Activated CD4-positive, alpha-beta T cell treated with anti-CD3 and anti-CD28 coated beads, Interleukin-2, amount 10 ng/mL, durations not matched to agents 7 days and 5 days (primary cell): Measurements from ENCODE around the gene KCTD4. TPM values are rescaled to one million over a fixed set of nuclear protein-coding genes. Genes with fewer than 3 reads are reported as not detected.
"Not testable (repeated sequence)": the region's sequence is repeated elsewhere in the genome, so short reads cannot be mapped to it uniquely, and the experiment has no call there.

Source experiments
- CTCF ChIA-PET: fragments of 350-600 bp; sonication (Branson Sonifier 250); formaldehyde crosslinking; loops from one replicate; lab custom pipeline; 2021; ENCODE audit warnings: antibody characterized with exemption; lab: Charles Lee
- POLR2A ChIA-PET: fragments of 350-600 bp; sonication (Branson Sonifier 250); formaldehyde crosslinking; loops from one replicate; lab custom pipeline; 2021; ENCODE audit warnings: antibody characterized with exemption; lab: Charles Lee
- DNase-seq: peaks from one replicate; pipeline ENCODE4 v3.0.0-alpha.2; 2020
- H3K27ac Mint-ChIP-seq: one replicate; pipeline ENCODE4 v1.8.0; 2021; ENCODE audit warnings: mild to moderate bottlenecking, moderate library complexity, mixed read lengths
- H3K27me3 Mint-ChIP-seq: one replicate; pipeline ENCODE4 v1.8.0; 2021; ENCODE audit warnings: mixed read lengths
- H3K36me3 Mint-ChIP-seq: one replicate; pipeline ENCODE4 v1.8.0; 2021; ENCODE audit warnings: low read depth, mixed read lengths
- H3K4me1 Mint-ChIP-seq: one replicate; pipeline ENCODE4 v1.8.0; 2021; ENCODE audit warnings: mixed read lengths
- H3K4me3 Mint-ChIP-seq: one replicate; pipeline ENCODE4 v1.8.0; 2021; ENCODE audit warnings: mild to moderate bottlenecking, moderate library complexity, mixed read lengths
- H3K9me3 Mint-ChIP-seq: one replicate; pipeline ENCODE4 v1.8.0; 2021; ENCODE audit warnings: mixed read lengths
- total RNA-seq, 2 experiments: library from RNA; stranded (reverse); gene quantifications; one replicate each; pipeline ENCODE4 v1.2.3, GENCODE V29; 2021

Gene KCTD4
- total RNA-seq, 2 experiments from 2014 or later: not detected

DNA sequence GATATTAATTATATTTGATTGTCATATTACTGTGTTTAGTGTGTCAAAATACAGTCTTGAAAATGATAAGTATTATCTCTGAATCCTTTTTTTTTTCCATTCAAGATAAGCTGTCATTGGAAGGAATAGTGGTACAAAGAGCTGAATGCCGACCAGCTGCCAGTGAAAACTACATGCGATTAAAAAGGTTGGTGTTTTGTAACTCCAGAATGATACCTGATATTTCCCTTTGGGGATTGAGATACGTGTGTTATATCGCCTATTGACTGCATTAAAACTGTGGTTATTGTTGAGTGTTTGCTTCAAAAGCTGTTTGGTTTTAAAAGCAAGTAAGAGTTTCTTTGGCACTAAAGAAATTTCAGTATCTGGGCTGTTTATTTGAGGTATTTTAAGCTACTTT lies 6.5 kb upstream of the KCTD4 start:
- Mint-ChIP-seq H3K27me3 (no peaks in the 10 kb centered on the region), H3K4me3 (no peak overlapping the region), H3K4me1 (peaks cover 4% of the 10 kb centered on the region), H3K36me3 (peaks cover 25% of the 10 kb centered on the region), H3K9me3 (no peaks in the 10 kb centered on the region), H3K27ac (no peak overlapping the region)
- no peak for DNase-seq
- ChIA-PET CTCF (interaction anchor here (0.5 to 1.4 kb wide), 2 partner anchors 8 to 21 kb away, joined by 3 read pairs; no protein-coding TSS in a partner anchor), POLR2A (no interaction called here)

DNA sequence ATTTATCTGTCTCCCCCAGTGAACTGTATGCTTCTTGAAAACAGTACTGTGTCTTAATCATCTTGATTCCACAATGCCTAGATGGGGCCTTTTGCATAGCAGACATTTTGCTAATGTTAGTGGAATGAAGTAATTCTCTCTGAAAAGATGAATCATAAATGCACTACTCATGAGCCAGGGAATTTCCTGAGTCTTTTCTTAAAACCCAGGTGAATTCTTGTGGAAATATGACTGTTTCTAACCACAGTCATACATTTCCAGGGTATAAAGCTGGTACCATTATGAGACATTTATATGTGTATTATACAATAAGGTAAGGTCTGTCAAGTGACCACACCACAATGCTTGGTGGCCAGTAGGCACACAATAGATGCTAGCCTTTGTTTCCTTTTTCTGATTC lies 5.5 kb upstream of the KCTD4 start:
- H3K27ac Mint-ChIP-seq: no peak overlapping the region
- H3K36me3 Mint-ChIP-seq: peaks cover 28% of the 10 kb centered on the region
- CTCF ChIA-PET: no interaction called here

GRCh38 chr13:45205124-45205523 lies 4.3 kb upstream of the KCTD4 start:
- POLR2A ChIA-PET: no interaction called here
- Mint-ChIP-seq H3K9me3 (no peaks in the 10 kb centered on the region), H3K36me3 (peaks cover 19% of the 10 kb centered on the region), H3K27me3 (no peaks in the 10 kb centered on the region), H3K4me1 (peaks cover 4% of the 10 kb centered on the region), H3K27ac (no peak overlapping the region), H3K4me3 (no peak overlapping the region)
- CTCF ChIA-PET: interaction anchor here (0.6 to 1.0 kb wide), 3 partner anchors 21 to 1246 kb away, joined by 3 read pairs; no protein-coding TSS in a partner anchor
- DNase-seq: no peak

More for the DNA sequence above, 5.5 kb upstream of the KCTD4 start:
- POLR2A ChIA-PET: no interaction called here
- Mint-ChIP-seq H3K4me1 (peaks cover 4% of the 10 kb centered on the region), H3K9me3 (no peaks in the 10 kb centered on the region), H3K27me3 (no peaks in the 10 kb centered on the region), H3K4me3 (no peak overlapping the region)
- DNase-seq: no peak

DNA sequence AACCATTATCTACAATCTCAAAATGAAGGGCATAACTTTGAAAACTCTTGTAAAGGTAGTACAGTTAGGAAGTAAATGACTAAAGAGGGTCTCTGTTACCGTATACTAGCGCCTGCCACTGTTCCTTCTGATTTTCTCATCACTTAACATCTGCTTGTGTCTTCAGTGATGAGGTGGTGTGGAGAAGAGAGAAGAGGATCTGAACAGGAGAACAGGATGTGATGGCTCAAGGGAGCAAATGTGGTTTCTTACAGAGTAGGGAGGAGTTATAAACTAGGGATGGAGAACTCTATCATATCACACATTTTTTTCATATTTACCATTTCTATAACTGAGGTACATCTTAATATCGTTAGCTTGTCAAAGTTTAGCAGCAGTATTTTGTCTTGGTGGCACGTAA lies 1.1 kb downstream of the KCTD4 start:
- CTCF ChIA-PET: interaction anchor here (1.0 kb wide), 1 partner anchor 8 kb away, joined by 3 read pairs; no protein-coding TSS in a partner anchor
- Mint-ChIP-seq H3K4me3 (no peak overlapping the region), H3K9me3 (no peaks in the 10 kb centered on the region), H3K27ac (no peak overlapping the region), H3K4me1 (peaks cover 12% of the 10 kb centered on the region), H3K27me3 (no peaks in the 10 kb centered on the region), H3K36me3 (peaks cover 6% of the 10 kb centered on the region)
- DNase-seq: no peak
- POLR2A ChIA-PET: no interaction called here

- Mint-ChIP-seq H3K36me3 (peaks cover 6% of the 10 kb centered on the region), H3K9me3 (no peaks in the 10 kb centered on the region), H3K4me1 (peaks cover 11% of the 10 kb centered on the region), H3K27me3 (no peaks in the 10 kb centered on the region), H3K4me3 (no peak overlapping the region), H3K27ac (no peak overlapping the region)
- no peak for DNase-seq
- POLR2A ChIA-PET: no interaction called here
- CTCF ChIA-PET: interaction anchor here (0.6 to 1.0 kb wide), 2 partner anchors 9 to 154 kb away, joined by 3 read pairs; no protein-coding TSS in a partner anchor
Observed at GRCh38 chr13:45198924-45199323, 1.9 kb downstream of the KCTD4 start.

- H3K27ac Mint-ChIP-seq: no peak overlapping the region
- ChIA-PET POLR2A (no interaction called here), CTCF (interaction anchor here (1.0 kb wide), 1 partner anchor 16 kb away, joined by 4 read pairs; no protein-coding TSS in a partner anchor)
- no peaks in the 10 kb centered on the region for H3K9me3 Mint-ChIP-seq
- H3K4me1 Mint-ChIP-seq: peaks cover 11% of the 10 kb centered on the region
- H3K36me3 Mint-ChIP-seq: peaks cover 6% of the 10 kb centered on the region
- no peak overlapping the region for H3K4me3 Mint-ChIP-seq
- no peaks in the 10 kb centered on the region for H3K27me3 Mint-ChIP-seq
- DNase-seq: no peak
Observed at GRCh38 chr13:45198041-45198440, 2.8 kb downstream of the KCTD4 start.

GRCh38 chr13:45196622-45197021 lies 4.2 kb downstream of the KCTD4 start:
- Mint-ChIP-seq H3K4me3 (no peak overlapping the region), H3K36me3 (peaks cover 4% of the 10 kb centered on the region), H3K9me3 (no peaks in the 10 kb centered on the region), H3K27me3 (no peaks in the 10 kb centered on the region), H3K27ac (no peak overlapping the region), H3K4me1 (peaks cover 11% of the 10 kb centered on the region)
- POLR2A ChIA-PET: interaction anchor here (0.5 kb wide), 1 partner anchor 141 kb away, joined by 3 read pairs; no protein-coding TSS in a partner anchor
- CTCF ChIA-PET: no interaction called here
- no peak for DNase-seq

DNA sequence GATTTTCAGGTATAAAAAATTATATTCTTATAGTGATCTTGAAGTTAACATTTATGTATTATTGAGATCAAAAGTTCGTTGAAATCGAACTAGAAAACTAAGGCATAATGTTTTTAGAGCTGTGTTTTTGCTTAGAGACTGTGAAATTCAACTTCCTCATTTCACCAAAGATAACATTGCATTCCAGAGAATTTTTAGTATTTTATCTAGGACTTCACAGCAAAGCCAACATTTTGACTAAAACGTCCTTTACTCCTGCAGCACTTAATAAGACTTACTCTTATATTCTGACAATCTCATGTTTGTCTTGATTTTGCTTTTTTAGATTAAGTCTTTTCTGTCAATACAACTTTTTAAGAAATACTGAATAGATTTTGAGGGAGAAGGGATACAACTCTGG lies 4.7 kb downstream of the KCTD4 start:
- ChIA-PET POLR2A (no interaction called here), CTCF (no interaction called here)
- Mint-ChIP-seq H3K36me3 (peaks cover 2% of the 10 kb centered on the region), H3K27me3 (no peaks in the 10 kb centered on the region), H3K27ac (no peak overlapping the region), H3K9me3 (no peaks in the 10 kb centered on the region), H3K4me3 (no peak overlapping the region), H3K4me1 (peaks cover 11% of the 10 kb centered on the region)
- DNase-seq: no peak

DNA sequence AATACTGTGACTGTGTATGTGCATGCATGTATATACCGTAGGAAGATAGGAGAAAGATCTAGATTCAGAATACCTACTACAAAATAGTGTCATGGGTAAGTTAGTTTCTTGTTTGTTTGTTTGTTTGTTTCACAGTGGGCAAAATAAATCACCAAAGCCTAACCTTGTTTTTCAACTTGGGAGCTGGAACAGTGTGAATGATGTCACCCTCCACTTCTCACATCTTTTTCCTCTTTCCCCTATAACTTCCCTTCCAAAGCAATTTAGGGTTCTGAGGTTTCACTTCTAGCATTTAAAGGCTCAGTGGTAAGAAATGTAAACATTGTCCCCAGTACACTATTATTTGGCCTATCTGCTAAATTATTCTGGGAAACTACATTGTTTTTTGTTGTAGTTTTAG lies 5.4 kb downstream of the KCTD4 start:
- Mint-ChIP-seq H3K27me3 (no peaks in the 10 kb centered on the region), H3K4me1 (peaks cover 11% of the 10 kb centered on the region), H3K27ac (no peak overlapping the region), H3K4me3 (no peak overlapping the region), H3K9me3 (no peaks in the 10 kb centered on the region), H3K36me3 (peaks cover 2% of the 10 kb centered on the region)
- ChIA-PET CTCF (no interaction called here), POLR2A (no interaction called here)
- DNase-seq: no peak

DNA sequence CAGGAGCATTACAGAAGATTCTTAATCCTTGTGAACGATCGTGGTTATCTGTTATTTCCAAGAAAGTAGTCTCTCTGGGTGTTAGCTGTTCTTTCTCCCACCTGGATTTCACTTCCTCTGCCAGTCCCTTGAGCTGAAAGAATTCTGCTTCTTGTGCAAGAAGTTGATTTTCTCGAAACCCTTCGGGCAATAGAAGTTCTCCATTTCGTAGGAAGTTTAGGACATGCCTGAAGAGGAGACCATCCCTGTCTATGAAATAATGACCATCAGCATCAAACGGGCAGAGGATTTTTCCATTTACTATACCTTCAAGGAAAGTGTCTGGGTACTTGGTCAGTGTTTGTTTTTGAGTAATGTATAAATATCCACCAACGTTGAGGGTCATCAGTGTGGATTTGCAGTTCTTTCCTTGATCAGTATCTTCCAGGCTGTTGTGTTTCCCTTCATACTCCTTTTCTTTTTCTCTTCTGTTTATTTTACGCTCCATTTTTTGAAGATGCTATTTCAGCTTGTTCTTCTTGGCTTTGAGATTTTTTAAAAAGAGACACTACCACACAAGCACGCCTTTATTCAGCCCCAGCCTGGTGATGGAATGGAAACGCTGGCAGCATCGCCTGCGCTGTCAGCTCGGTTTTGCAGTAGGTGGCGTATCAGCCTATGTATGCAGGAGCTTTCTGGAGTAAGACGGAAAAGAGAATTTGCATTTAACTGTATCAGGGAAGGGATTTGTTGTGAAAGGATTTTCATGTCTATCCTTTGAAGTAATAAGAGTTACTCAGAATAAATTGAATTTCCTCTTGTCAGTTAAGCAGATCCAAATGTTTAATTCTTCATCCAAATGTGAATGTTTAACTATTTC lies 6.5 kb downstream of the KCTD4 start:
- H3K36me3 Mint-ChIP-seq: peaks cover 2% of the 10 kb centered on the region
- H3K27me3 Mint-ChIP-seq: no peaks in the 10 kb centered on the region
- no peak for DNase-seq
- H3K4me3 Mint-ChIP-seq: no peak overlapping the region
- ChIA-PET POLR2A (no interaction called here), CTCF (no interaction called here)
- H3K9me3 Mint-ChIP-seq: no peaks in the 10 kb centered on the region
- H3K4me1 Mint-ChIP-seq: peaks cover 9% of the 10 kb centered on the region
- H3K27ac Mint-ChIP-seq: no peak overlapping the region

DNA sequence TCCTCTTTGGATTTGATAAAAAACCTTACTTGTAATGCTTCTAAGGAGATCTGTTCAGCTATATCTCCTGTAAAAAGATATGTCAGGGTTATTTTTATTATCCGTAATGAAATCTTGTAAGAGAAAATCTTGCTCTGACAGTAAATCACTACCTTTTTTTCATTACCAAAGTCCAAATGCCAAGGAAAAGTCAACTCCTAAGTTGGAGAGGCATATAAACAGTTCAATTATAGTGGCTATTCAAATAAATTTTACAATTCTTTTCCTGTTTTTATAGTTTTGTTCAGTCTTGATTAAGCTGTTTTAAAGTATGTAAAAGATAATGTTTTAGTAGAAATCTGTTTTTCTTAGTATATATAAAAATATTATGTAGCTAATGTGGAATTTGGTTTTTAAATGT lies 9.0 kb downstream of the KCTD4 start:
- H3K36me3 Mint-ChIP-seq: peaks cover 8% of the 10 kb centered on the region
- peaks cover 8% of the 10 kb centered on the region for H3K4me1 Mint-ChIP-seq
- H3K9me3 Mint-ChIP-seq: no peaks in the 10 kb centered on the region
- ChIA-PET CTCF (no interaction called here), POLR2A (no interaction called here)
- no peaks in the 10 kb centered on the region for H3K27me3 Mint-ChIP-seq
- H3K27ac Mint-ChIP-seq: no peak overlapping the region
- DNase-seq: no peak
- no peak overlapping the region for H3K4me3 Mint-ChIP-seq

- POLR2A ChIA-PET: not testable (repeated sequence)
Observed at GRCh38 chr13:45189511-45189910, 11.3 kb downstream of the KCTD4 start.

GRCh38 chr13:45189077-45189476 lies 11.8 kb downstream of the KCTD4 start:
- POLR2A ChIA-PET, H3K27ac Mint-ChIP-seq, H3K9me3 Mint-ChIP-seq, H3K4me3 Mint-ChIP-seq, CTCF ChIA-PET, H3K27me3 Mint-ChIP-seq, DNase-seq, H3K4me1 Mint-ChIP-seq: not testable (repeated sequence)
- H3K36me3 Mint-ChIP-seq: peaks cover 11% of the 10 kb centered on the region

More at GRCh38 chr13:45189511-45189910, 11.3 kb downstream of the KCTD4 start:
- H3K9me3 Mint-ChIP-seq, H3K27me3 Mint-ChIP-seq, H3K4me3 Mint-ChIP-seq, H3K36me3 Mint-ChIP-seq, CTCF ChIA-PET, H3K27ac Mint-ChIP-seq, H3K4me1 Mint-ChIP-seq, DNase-seq: not testable (repeated sequence)
